ENCODE data around the gene NOL4L. TPM values are rescaled to one million over a fixed set of nuclear protein-coding genes. Genes with fewer than 3 reads are reported as not detected.

NOL4L gene
- total RNA-seq, 1 experiment from 2014 or later, result 31.7 TPM

DNA sequence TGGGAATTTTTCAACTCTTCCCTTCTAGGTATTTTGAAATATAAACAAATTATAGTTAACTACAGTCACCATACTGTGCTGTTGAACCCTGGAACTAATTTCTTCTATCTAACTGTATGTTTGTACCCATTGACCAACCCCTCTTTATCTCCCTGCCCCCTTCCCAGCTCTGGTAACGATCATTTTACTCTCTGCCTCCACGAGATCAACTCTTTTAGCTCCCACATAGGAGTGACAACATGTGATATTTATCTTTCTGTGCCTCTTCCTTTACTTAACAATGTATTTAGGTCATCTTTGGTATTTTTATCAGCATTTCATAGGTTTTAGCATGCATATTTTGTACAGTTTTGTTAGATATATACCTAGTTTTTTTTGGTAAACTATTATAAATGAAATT lies 181.1 kb downstream of the NOL4L start:
- no peak overlapping the region for H2BK120ac ChIP-seq (ENCODE audit: low read depth, low read length, poor library complexity, severe bottlenecking)
- H3K56ac ChIP-seq (ENCODE audit: insufficient read length, low read depth, low read length), result no peak overlapping the region
- H3K79me1 ChIP-seq (ENCODE audit: insufficient read depth, low read depth, low read length, poor library complexity, severe bottlenecking), result no peaks in the 10 kb centered on the region
- no peaks in the 10 kb centered on the region for H3K27me3 ChIP-seq (ENCODE audit: insufficient read depth, low read length)
- Mint-ChIP-seq H3K4me1 (no peaks in the 10 kb centered on the region), H3K27me3 (ENCODE audit: low read depth) (no peaks in the 10 kb centered on the region), H3K27ac (no peak overlapping the region), H3K36me3 (ENCODE audit: insufficient read depth in 1 of 3, low read depth in 3 of 3) (no peaks in the 10 kb centered on the region), H3K9me3 (no peaks in the 10 kb centered on the region), H3K4me3 (no peak overlapping the region)
- no peak overlapping the region for H2BK15ac ChIP-seq (ENCODE audit: low read depth, low read length)
- no peak overlapping the region for H3K14ac ChIP-seq (ENCODE audit: insufficient read depth, low read length)
- H4K20me1 ChIP-seq (ENCODE audit: control insufficient read depth, insufficient read depth, insufficient read length), result no peaks in the 10 kb centered on the region
- no peak overlapping the region for H3K4ac ChIP-seq (ENCODE audit: low read depth, low read length)
- no peaks in the 10 kb centered on the region for H3K4me1 ChIP-seq (ENCODE audit: insufficient read depth, low read length)
- no peak overlapping the region for H2AK5ac ChIP-seq (ENCODE audit: insufficient read length, low read length)
- no peak for DNase-seq
- no peak overlapping the region for H3K9ac ChIP-seq (ENCODE audit: extremely low read depth, insufficient read length, low read length)
- H3K79me2 ChIP-seq (ENCODE audit: insufficient read depth, low read length), result no peaks in the 10 kb centered on the region
- no peak overlapping the region for H4K8ac ChIP-seq (replicated peaks; ENCODE audit: insufficient read length, low read depth, low read length)
- no peak overlapping the region for H3K4me2 ChIP-seq (ENCODE audit: insufficient read depth, insufficient read length, low read length)
- H2BK20ac ChIP-seq (ENCODE audit: low read depth, low read length, poor library complexity, severe bottlenecking), result no peak overlapping the region
- H3K9me3 ChIP-seq (ENCODE audit: control insufficient read depth, low read depth, low read length), result no peaks in the 10 kb centered on the region
- no peaks in the 10 kb centered on the region for H3K23me2 ChIP-seq (ENCODE audit: insufficient read length, low read depth, low read length, poor library complexity, severe bottlenecking)
- no peak overlapping the region for H3T11ph ChIP-seq (ENCODE audit: low read length)
- H4K91ac ChIP-seq (ENCODE audit: insufficient read length, low read depth, low read length), result no peak overlapping the region
- H2BK12ac ChIP-seq (ENCODE audit: insufficient read length, low read depth, low read length), result no peak overlapping the region
- no peak overlapping the region for H2BK5ac ChIP-seq (ENCODE audit: insufficient read length, low read length)
- no peak overlapping the region for H3K18ac ChIP-seq (ENCODE audit: insufficient read length, low read depth, low read length)
- H4K5ac ChIP-seq (ENCODE audit: insufficient read length, low read depth, low read length), result no peak overlapping the region
- no peak overlapping the region for H3K23ac ChIP-seq (ENCODE audit: insufficient read length, low read depth, low read length)
- TF ChIP-seq, protein P1, sequence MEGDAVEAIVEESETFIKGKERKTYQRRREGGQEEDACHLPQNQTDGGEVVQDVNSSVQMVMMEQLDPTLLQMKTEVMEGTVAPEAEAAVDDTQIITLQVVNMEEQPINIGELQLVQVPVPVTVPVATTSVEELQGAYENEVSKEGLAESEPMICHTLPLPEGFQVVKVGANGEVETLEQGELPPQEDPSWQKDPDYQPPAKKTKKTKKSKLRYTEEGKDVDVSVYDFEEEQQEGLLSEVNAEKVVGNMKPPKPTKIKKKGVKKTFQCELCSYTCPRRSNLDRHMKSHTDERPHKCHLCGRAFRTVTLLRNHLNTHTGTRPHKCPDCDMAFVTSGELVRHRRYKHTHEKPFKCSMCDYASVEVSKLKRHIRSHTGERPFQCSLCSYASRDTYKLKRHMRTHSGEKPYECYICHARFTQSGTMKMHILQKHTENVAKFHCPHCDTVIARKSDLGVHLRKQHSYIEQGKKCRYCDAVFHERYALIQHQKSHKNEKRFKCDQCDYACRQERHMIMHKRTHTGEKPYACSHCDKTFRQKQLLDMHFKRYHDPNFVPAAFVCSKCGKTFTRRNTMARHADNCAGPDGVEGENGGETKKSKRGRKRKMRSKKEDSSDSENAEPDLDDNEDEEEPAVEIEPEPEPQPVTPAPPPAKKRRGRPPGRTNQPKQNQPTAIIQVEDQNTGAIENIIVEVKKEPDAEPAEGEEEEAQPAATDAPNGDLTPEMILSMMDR (conservative IDR thresholded peaks at IDR 0.05), result no peak
- no peak overlapping the region for H2AFZ ChIP-seq (ENCODE audit: low read length)
- no CpG with 5 or more reads among the region's 2 CpGs for WGBS (ENCODE audit: extremely low coverage, insufficient read length, low lambda C conversion rate)
- H3K27ac ChIP-seq (ENCODE audit: insufficient read length, low read depth, low read length), result no peak overlapping the region
